Renal cortex interstitium (tissue), 11 donors: ENCODE results near the gene RAMP1. TPM values are rescaled to one million over a fixed set of nuclear protein-coding genes. Genes with fewer than 3 reads are reported as not detected.

ENCODE experiments used
- DNase-seq, 11 donors: peaks; one replicate each; pipeline ENCODE4 v3.0.0-alpha.2; 2013; ENCODE audit warnings: low read depth in 9 of 11, low spot score in 4 of 11; ENCODE audit errors: extremely low read depth in 1 of 11
- polyA plus RNA-seq, 3 donors: library from polyadenylated mRNA; unstranded; fragments of 120-200 nt; gene quantifications; one replicate each; pipeline ENCODE4 v1.2.1, GENCODE V29; 2013; ENCODE audit not compliant: insufficient read length in 3 of 3

Gene RAMP1
- polyA plus RNA-seq, 3 donors = 2.3 to 4.5 (median 3.5) TPM

- DNase-seq = no peak
Measured at GRCh38 chr2:237885931-237886684, 26.7 kb downstream of the RAMP1 start.

GRCh38 chr2:237886685-237887481 is 27.5 kb downstream of the RAMP1 start:
- DNase-seq = no peak

GRCh38 chr2:237888389-237888788 is 29.0 kb downstream of the RAMP1 start:
- DNase-seq = no peak

- DNase-seq = no peak
Measured at GRCh38 chr2:237889016-237889415, 29.6 kb downstream of the RAMP1 start.

GRCh38 chr2:237889811-237890210 is 30.4 kb downstream of the RAMP1 start:
- no peak for DNase-seq

- DNase-seq = no peak
Measured at GRCh38 chr2:237892478-237892877, 33.1 kb downstream of the RAMP1 start.

GRCh38 chr2:237892984-237893595 is 33.7 kb downstream of the RAMP1 start:
- DNase-seq = no peak

GRCh38 chr2:237894396-237894979 is 35.1 kb downstream of the RAMP1 start:
- no peak for DNase-seq

- DNase-seq = no peak
Measured at GRCh38 chr2:237894986-237895543, 35.6 kb downstream of the RAMP1 start.

- no peak for DNase-seq
Measured at GRCh38 chr2:237895544-237896506, 36.4 kb downstream of the RAMP1 start.

- no peak for DNase-seq
Measured at GRCh38 chr2:237896507-237896892, 37.1 kb downstream of the RAMP1 start.

GRCh38 chr2:237896956-237897355 is 37.5 kb downstream of the RAMP1 start:
- DNase-seq = no peak

- DNase-seq = no peak
Measured at GRCh38 chr2:237898057-237898414, 38.6 kb downstream of the RAMP1 start.

- DNase-seq = no peak
Measured at GRCh38 chr2:237900891-237901831, 41.7 kb downstream of the RAMP1 start.

- DNase-seq = no peak
Measured at GRCh38 chr2:237901932-237902850, 42.8 kb downstream of the RAMP1 start.

GRCh38 chr2:237904831-237905599 is 45.6 kb downstream of the RAMP1 start:
- no peak for DNase-seq
